Activated T-helper 1 cell treated with anti-CD3 and anti-CD28 coated beads, Interleukin-12 subunit alpha, Interleukin-12 subunit beta, Interleukin-2, Interleukin-4 antibody, amounts not matched to agents 30 ng/mL and 10 ng/mL and 1 ng/mL, durations not matched to agents 14 hours and 24 hours and 36 hours (primary cell): ENCODE results near the gene GSTP1. TPM values are rescaled to one million over a fixed set of nuclear protein-coding genes. Genes with fewer than 3 reads are reported as not detected.
"Not testable (repeated sequence)": the region's sequence is repeated elsewhere in the genome, so short reads cannot be mapped to it uniquely, and the experiment has no call there.

Experiments used
- DNase-seq: peaks from one replicate; pipeline ENCODE4 v3.0.0; 2021; ENCODE audit warnings: low spot score
- H3K27ac Mint-ChIP-seq: one replicate; pipeline ENCODE4 v1.8.0; 2021; ENCODE audit warnings: mild to moderate bottlenecking, mixed read lengths
- H3K27me3 Mint-ChIP-seq: one replicate; pipeline ENCODE4 v1.8.0; 2022; ENCODE audit warnings: mild to moderate bottlenecking, moderate library complexity, mixed read lengths; ENCODE audit not compliant: insufficient read depth
- H3K36me3 Mint-ChIP-seq: one replicate; pipeline ENCODE4 v1.8.0; 2021; ENCODE audit warnings: low read depth, mixed read lengths
- H3K4me1 Mint-ChIP-seq: one replicate; pipeline ENCODE4 v1.8.0; 2021; ENCODE audit warnings: low read depth, mixed read lengths
- H3K4me3 Mint-ChIP-seq: one replicate; pipeline ENCODE4 v1.8.0; 2021; ENCODE audit warnings: mild to moderate bottlenecking, moderate library complexity, mixed read lengths
- H3K9me3 Mint-ChIP-seq: one replicate; pipeline ENCODE4 v1.8.0; 2021; ENCODE audit warnings: mixed read lengths
- intact Hi-C: fragments of 100-400 bp; cut with micrococcal nuclease; formaldehyde crosslinking; loops from one replicate; pipeline ENCODE4 v1.15.1; 2024
- total RNA-seq: library from RNA; stranded (reverse); gene quantifications from 2 replicates; pipeline ENCODE4 v1.2.3, GENCODE V29; 2022

Gene GSTP1
- total RNA-seq, 1 donor from 2014 or later = 278 TPM

DNA sequence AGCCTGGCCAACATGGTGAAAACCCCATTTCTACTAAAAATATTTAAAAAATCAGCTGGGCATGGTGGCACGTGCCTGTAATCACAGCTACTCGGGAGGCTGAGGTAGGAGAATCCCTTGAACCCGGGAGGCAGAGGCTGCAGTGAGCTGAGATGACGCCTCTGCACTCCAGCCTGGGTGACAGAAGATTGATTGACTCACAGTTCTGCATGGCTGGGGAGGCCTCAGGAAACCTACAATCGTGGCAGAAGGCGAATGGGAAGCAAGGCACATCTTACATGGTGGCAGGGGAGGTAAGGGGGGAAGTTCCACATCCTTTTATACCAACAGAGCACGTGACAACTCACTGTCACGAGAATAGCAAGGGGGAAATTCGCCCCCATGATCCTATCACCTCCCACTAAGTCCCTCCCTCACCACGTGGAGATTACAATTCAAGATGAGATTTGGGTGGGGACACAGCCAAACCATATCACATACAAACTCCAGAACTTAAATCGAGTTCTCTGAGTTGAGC is 5.3 kb downstream of the GSTP1 start:
- not testable (repeated sequence) for DNase-seq, H3K9me3 Mint-ChIP-seq, H3K4me3 Mint-ChIP-seq, H3K27ac Mint-ChIP-seq
- H3K36me3 Mint-ChIP-seq = peaks cover 24% of the 10 kb centered on the region
- peaks cover 15% of the 10 kb centered on the region for H3K4me1 Mint-ChIP-seq
- H3K27me3 Mint-ChIP-seq = peaks cover 10% of the 10 kb centered on the region
- intact Hi-C loops = loop anchor here (10.0 kb wide), 1 partner anchor 234 kb away; the partner anchor contains the start of gene POLD4

DNA sequence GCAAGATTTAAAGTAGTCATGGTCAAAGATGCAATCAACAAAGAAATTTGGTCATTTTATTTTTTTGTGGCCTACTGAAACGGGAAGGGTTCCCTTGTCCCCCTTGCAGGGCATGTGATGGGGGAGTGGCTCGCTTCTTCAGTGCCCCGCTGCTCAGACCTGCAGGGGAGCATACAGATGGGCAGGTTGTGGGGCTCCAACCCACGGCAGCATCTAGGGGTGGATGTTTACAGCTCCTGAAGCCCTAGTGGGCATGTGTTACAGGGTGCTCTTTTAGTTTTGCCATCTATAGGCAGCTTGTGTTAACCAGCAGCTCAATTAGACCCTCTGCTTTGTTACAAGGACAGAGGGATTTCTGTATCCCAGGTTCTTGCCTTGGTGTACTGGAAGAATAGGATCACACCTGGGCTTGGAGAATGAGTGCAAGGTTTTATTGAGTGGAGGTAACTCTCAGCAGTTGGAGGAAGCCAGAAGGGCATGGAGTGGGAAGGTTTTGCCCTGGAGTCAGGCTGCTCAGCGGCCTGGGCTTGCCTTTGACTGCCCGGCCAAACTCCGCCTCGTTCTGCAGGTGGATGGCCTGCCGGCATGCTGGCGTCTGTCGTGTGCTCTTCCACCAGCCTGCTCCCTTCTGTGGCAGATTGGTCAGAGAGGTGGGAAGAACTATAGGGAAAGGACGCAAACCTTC is 9.4 kb downstream of the GSTP1 start:
- Mint-ChIP-seq H3K27ac (no peak overlapping the region), H3K27me3 (peaks cover 10% of the 10 kb centered on the region), H3K4me3 (no peak overlapping the region), H3K36me3 (peaks cover 2% of the 10 kb centered on the region), H3K4me1 (no peaks in the 10 kb centered on the region), H3K9me3 (no peaks in the 10 kb centered on the region)
- intact Hi-C loops = no loop called here
- DNase-seq = no peak

DNA sequence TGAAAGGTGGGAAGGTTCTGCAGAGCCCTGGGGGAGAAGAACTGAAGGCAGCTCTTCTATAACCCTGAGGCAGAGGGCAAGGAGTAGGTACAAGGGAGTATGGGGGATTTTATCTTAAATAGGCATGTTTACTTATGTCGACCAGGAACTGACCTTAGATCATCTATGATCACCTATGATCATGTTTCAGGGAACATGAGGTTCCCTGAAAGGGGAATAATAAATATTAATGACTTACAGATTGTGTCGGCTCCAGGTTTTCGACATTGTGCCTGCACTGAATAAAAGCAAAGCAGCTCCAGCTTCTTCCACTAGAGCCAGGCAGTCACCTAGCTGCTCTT is 9.9 kb downstream of the GSTP1 start:
- intact Hi-C loops = no loop called here
- Mint-ChIP-seq H3K4me1 (no peaks in the 10 kb centered on the region), H3K27ac (no peak overlapping the region), H3K9me3 (no peaks in the 10 kb centered on the region), H3K4me3 (no peak overlapping the region), H3K36me3 (no peaks in the 10 kb centered on the region), H3K27me3 (peaks cover 10% of the 10 kb centered on the region)
- no peak for DNase-seq

DNA sequence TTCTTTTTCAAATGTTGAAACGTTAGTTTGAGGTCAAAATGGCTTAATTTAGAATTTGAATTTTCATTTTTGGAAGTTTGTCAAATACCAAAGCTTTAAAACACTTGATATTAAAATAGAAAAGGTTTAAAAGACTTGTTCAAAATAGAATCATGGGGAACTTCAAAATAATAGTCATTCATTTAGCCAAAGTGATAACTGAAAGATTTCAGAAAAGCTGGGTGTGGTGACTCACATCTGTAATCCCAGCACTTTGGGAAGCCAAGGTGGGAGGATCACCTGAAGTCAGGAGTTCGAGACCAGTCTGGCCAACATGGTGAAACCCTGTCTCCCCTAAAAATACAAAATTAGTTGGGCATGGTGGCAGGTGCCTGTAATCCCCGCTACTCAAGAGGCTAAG is 10.9 kb downstream of the GSTP1 start:
- no peak for DNase-seq
- H3K4me3 Mint-ChIP-seq = no peak overlapping the region
- H3K27me3 Mint-ChIP-seq = peaks cover 16% of the 10 kb centered on the region
- H3K27ac Mint-ChIP-seq = no peak overlapping the region
- H3K9me3 Mint-ChIP-seq = no peaks in the 10 kb centered on the region
- H3K36me3 Mint-ChIP-seq = no peaks in the 10 kb centered on the region
- intact Hi-C loops = no loop called here
- H3K4me1 Mint-ChIP-seq = no peaks in the 10 kb centered on the region

DNA sequence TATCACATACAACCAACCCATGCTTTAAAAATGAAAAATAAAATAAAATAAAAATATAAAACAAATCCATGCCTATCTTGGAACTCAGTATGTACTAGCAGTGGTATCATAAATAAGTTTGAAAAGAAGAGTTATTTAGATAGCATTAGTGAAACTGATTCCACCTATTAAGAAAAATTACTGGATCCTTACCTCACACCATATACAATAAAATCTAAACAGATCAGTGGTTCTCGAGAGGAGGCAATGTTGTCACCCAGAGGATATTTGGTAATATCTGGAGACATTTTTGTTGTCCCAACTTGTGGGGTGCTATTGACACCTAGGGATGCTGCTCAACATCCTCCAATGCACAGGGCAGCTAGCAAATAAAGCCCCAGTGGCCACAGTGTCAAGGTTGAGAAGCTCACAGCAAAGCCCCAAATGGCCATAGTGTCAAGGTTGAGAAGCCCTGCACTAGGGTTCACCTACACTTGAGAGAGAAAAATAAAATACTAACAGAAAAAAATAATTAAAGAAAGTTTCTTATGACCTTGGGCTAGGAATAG is 13.2 kb downstream of the GSTP1 start:
- Mint-ChIP-seq H3K27me3 (peaks cover 29% of the 10 kb centered on the region), H3K4me1 (peaks cover 13% of the 10 kb centered on the region), H3K36me3 (no peaks in the 10 kb centered on the region), H3K9me3 (no peaks in the 10 kb centered on the region), H3K27ac (no peak overlapping the region), H3K4me3 (no peak overlapping the region)
- no peak for DNase-seq
- intact Hi-C loops = no loop called here

DNA sequence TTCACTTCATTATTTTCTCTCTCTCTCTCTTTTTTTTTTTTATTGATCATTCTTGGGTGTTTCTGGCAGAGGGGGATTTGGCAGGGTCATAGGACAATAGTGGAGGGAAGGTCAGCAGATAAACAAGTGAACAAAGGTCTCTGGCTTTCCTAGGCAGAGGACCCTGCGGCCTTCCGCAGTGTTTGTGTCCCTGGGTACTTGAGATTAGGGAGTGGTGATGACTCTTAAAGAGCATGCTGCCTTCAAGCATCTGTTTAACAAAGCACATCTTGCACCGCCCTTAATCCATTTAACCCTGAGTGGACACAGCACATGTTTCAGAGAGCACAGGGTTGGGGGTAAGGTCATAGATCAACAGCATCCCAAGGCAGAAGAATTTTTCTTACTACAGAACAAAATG is 13.8 kb downstream of the GSTP1 start:
- H3K36me3 Mint-ChIP-seq, H3K9me3 Mint-ChIP-seq, intact Hi-C loops: not testable (repeated sequence)

DNA sequence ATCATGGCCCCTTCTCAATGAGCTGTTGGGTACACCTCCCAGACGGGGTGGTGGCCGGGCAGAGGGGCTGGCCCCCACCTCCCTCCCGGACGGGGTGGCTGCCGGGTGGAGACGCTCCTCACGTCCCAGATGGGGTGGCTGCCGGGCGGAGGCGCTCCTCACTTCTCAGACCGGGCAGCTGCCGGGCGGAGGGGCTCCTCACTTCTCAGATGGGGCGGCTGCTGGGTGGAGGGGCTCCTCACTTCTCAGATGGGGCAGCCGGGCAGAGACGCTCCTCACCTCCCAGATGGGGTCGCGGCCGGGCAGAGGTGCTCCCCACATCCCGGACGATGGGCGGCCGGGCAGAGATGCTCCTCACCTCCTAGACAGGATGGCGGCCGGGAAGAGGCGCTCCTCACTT is 14.4 kb downstream of the GSTP1 start:
- H3K9me3 Mint-ChIP-seq, H3K27ac Mint-ChIP-seq, H3K4me3 Mint-ChIP-seq, intact Hi-C loops, DNase-seq, H3K36me3 Mint-ChIP-seq: not testable (repeated sequence)
- peaks cover 13% of the 10 kb centered on the region for H3K4me1 Mint-ChIP-seq
- H3K27me3 Mint-ChIP-seq = peaks cover 28% of the 10 kb centered on the region

More for the DNA sequence above, 13.8 kb downstream of the GSTP1 start:
- H3K4me3 Mint-ChIP-seq, H3K27ac Mint-ChIP-seq, DNase-seq: not testable (repeated sequence)
- Mint-ChIP-seq H3K4me1 (peaks cover 13% of the 10 kb centered on the region), H3K27me3 (peaks cover 25% of the 10 kb centered on the region)

DNA sequence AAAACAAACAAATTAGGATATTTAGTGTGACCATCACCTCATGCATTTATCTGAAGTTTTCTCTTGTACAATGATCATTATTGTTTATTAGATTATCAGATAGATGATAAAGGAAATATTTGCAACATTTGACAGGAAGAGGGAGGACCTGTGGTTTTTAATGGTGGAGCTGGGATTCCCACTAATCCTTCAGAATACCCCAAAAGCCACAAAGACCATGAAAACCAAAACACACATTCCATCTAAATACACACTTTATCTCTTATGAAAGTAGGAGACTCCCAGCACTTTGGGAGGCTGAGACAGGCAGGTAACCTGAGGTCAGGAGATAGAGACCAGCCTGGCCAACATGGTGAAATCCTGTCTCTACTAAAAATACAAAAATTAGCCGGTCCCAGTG is 15.5 kb downstream of the GSTP1 start:
- intact Hi-C loops = no loop called here
- Mint-ChIP-seq H3K9me3 (no peaks in the 10 kb centered on the region), H3K27me3 (peaks cover 25% of the 10 kb centered on the region), H3K27ac (no peak overlapping the region), H3K4me1 (peaks cover 13% of the 10 kb centered on the region), H3K36me3 (no peaks in the 10 kb centered on the region), H3K4me3 (no peak overlapping the region)
- no peak for DNase-seq

DNA sequence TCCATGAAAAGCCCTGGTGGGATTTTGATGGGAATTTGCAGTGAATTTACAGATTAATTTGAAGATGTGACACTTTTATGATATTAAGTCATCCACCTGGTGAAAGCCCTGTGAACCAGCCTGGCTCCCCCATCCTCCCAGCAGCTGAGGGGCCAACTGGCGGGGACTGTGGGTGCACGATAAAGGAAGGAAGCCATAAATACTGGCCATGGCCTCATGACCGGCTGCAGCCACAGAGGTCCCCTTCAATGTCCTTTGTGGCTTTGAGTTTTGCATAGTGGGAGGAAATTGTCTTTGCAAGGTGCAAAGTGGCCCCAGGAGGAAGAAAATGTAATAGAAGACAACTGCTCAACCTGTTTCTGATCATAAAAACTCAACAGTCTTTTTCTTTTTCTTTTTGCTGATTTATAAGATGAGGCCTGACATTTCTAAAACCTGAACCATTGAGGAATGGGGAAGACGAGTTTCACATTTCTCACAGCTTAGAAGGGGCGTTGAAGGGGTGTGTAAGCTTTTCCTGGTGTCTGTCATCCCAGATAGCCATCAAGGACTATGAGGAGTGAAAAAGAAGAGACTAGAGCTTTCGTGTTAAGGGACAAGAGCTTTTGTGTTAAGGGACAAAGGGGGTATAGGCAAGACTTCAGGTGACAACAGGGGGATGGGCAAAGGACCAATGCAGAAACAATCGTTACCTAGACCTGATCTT is 16.9 kb downstream of the GSTP1 start:
- DNase-seq = no peak
- H3K4me3 Mint-ChIP-seq = no peak overlapping the region
- intact Hi-C loops = loop anchor here (10.0 kb wide), 1 partner anchor 196 kb away; the partner anchor contains the start of genes PPP1CA and TBC1D10C

DNA sequence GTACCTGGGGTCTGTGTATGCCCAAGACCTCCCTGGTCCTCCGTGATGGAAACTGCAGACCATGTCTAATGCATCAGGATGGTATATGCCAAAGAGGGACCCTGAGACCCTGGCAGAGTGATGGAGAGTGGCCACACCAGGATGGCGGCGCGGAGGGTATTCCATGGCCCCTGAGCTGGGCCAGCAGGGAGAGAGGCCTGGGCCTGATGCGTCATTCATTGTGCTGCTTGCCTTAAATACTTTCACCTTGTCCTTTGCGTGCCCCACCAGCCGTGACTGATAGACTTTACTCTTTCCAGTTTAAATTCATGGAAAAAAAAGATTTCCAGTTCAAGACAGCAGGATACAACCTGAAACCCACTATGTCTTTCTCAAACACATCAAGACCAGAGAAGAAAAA is 17.5 kb downstream of the GSTP1 start:
- Mint-ChIP-seq H3K27ac (no peak overlapping the region), H3K27me3 (peaks cover 25% of the 10 kb centered on the region), H3K4me3 (no peak overlapping the region), H3K4me1 (peaks cover 18% of the 10 kb centered on the region), H3K9me3 (no peaks in the 10 kb centered on the region), H3K36me3 (no peaks in the 10 kb centered on the region)
- DNase-seq = no peak
- intact Hi-C loops = loop anchor here (10.0 kb wide), 1 partner anchor 196 kb away; the partner anchor contains the start of genes PPP1CA and TBC1D10C

More for the DNA sequence above, 16.9 kb downstream of the GSTP1 start:
- peaks cover 14% of the 10 kb centered on the region for H3K4me1 Mint-ChIP-seq
- no peak overlapping the region for H3K27ac Mint-ChIP-seq
- H3K36me3 Mint-ChIP-seq = no peaks in the 10 kb centered on the region
- peaks cover 25% of the 10 kb centered on the region for H3K27me3 Mint-ChIP-seq
- no peaks in the 10 kb centered on the region for H3K9me3 Mint-ChIP-seq

DNA sequence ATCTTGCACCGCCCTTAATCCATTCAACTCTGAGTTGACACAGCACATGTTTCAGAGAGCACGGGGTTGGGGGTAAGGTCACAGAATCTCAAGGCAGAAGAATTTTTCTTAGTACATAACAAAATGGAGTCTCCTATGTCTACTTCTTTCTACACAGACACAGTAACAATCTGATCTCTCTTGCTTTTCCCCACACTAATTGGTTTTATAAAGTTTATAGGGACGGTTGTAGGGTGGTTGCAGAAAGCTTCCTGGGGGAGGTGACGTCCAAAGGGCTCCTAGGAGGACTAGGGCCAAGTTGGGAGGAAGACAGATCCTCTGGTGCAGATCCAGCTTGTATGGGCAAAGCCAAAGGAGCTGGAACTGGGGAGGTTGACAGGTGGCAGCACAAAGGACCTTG is 20.5 kb downstream of the GSTP1 start:
- Mint-ChIP-seq H3K4me1 (peaks cover 34% of the 10 kb centered on the region), H3K27ac (peak overlapping the region; percentile 43), H3K27me3 (peaks cover 23% of the 10 kb centered on the region), H3K4me3 (peak overlapping the region; percentile 56)
- intact Hi-C loops = loop anchor here (10.0 kb wide), 1 partner anchor 199 kb away; the partner anchor contains the start of genes PPP1CA and TBC1D10C
- not testable (repeated sequence) for H3K9me3 Mint-ChIP-seq, H3K36me3 Mint-ChIP-seq, DNase-seq

DNA sequence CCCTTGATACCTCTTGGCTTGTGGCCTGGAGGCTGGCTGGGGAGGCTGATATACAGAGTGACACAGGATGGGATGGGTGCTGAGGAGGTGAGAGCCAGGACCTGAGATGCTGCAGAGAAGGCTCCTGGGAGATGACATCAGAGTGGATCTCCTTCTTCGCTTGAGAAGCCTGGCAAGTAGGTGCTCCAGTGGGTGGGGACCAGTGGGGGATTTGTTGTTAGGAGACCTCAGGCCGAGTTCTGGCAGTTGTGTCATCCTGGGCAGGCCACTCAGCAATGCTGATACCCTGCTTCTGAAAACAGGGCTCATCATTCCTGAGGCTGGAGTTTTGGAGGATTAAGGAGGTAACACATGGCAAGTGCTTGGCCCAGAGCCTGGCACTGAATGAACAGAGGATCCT is 21.2 kb downstream of the GSTP1 start:
- Mint-ChIP-seq H3K9me3 (no peaks in the 10 kb centered on the region), H3K27ac (peak overlapping the region; percentile 43), H3K4me3 (peak overlapping the region; percentile 56), H3K27me3 (peaks cover 17% of the 10 kb centered on the region), H3K36me3 (peaks cover 15% of the 10 kb centered on the region), H3K4me1 (peaks cover 36% of the 10 kb centered on the region)
- intact Hi-C loops = loop anchor here (10.0 kb wide), 1 partner anchor 200 kb away; the partner anchor contains the start of genes PPP1CA and TBC1D10C
- no peak for DNase-seq
